GM23338 (cell line): ENCODE measurements around the gene BUB1B. TPM values are rescaled to one million over a fixed set of nuclear protein-coding genes. Genes with fewer than 3 reads are reported as not detected.

Experiments
- ATAC-seq: fragments of 200-7000 bp; cut with Tn5 transposase; 3 replicates; pipeline ENCODE4 v1.9.1; 2020
- DNase-seq: peaks from one replicate; pipeline ENCODE4 v3.0.0-alpha.2; 2015; ENCODE audit warnings: low spot score
- H2AFZ ChIP-seq: fragments of 200-600 bp; sonication (generic); 2 replicates; pipeline ENCODE4 v1.8.0; 2016; ENCODE audit warnings: antibody characterized with exemption, mild to moderate bottlenecking, moderate library complexity
- H3F3A ChIP-seq: fragments of 200-600 bp; sonication (generic); replicated peaks from 2 replicates; pipeline ENCODE4 v1.8.0; 2017; ENCODE audit warnings: antibody characterized with exemption, mixed run types, low read depth
- H3K27ac ChIP-seq: fragments of 200-600 bp; sonication (generic); 2 replicates; pipeline ENCODE4 v1.6.1; 2016; ENCODE audit warnings: low read depth
- H3K27me3 ChIP-seq: fragments of 200-600 bp; sonication (generic); 2 replicates; pipeline ENCODE4 v1.8.0; 2016; ENCODE audit warnings: mild to moderate bottlenecking, mixed run types, moderate library complexity; ENCODE audit not compliant: insufficient read depth
- H3K36me3 ChIP-seq: fragments of 200-600 bp; sonication (generic); 2 replicates; pipeline ENCODE4 v1.8.0; 2016; ENCODE audit warnings: mild to moderate bottlenecking; ENCODE audit not compliant: insufficient read depth
- H3K4me1 ChIP-seq: fragments of 200-600 bp; sonication (generic); 2 replicates; pipeline ENCODE4 v1.8.0; 2016; ENCODE audit warnings: mild to moderate bottlenecking, moderate library complexity; ENCODE audit not compliant: insufficient read depth
- H3K4me2 ChIP-seq: fragments of 200-600 bp; sonication (generic); 2 replicates; pipeline ENCODE4 v1.7.1; 2017; ENCODE audit warnings: mixed run types
- H3K4me3 ChIP-seq: fragments of 200-600 bp; sonication (generic); 2 replicates; pipeline ENCODE4 v1.6.1; 2016; ENCODE audit warnings: mixed run types
- H3K79me2 ChIP-seq: fragments of 200-600 bp; sonication (generic); replicated peaks from 2 replicates; pipeline ENCODE4 v1.8.0; 2017; ENCODE audit warnings: mild to moderate bottlenecking; ENCODE audit not compliant: insufficient read depth
- H3K9me2 ChIP-seq: fragments of 200-600 bp; sonication (generic); 2 replicates; pipeline ENCODE4 v1.8.0; 2017; ENCODE audit not compliant: insufficient read depth
- H4K20me1 ChIP-seq: fragments of 200-600 bp; sonication (generic); replicated peaks from 2 replicates; pipeline ENCODE4 v1.8.0; 2017; ENCODE audit warnings: mild to moderate bottlenecking; ENCODE audit not compliant: insufficient read depth
- H3K27ac Mint-ChIP-seq: 2 replicates; pipeline ENCODE4 v1.8.0; 2020; ENCODE audit warnings: inconsistent platforms, mild to moderate bottlenecking, moderate library complexity, mixed read lengths
- H3K27me3 Mint-ChIP-seq: 3 replicates; pipeline ENCODE4 v1.8.0; 2022; ENCODE audit warnings: low read depth, mild to moderate bottlenecking, moderate library complexity, mixed read lengths, inconsistent platforms; ENCODE audit not compliant: insufficient read depth, poor library complexity
- H3K36me3 Mint-ChIP-seq: 3 replicates; pipeline ENCODE4 v1.8.0; 2021; ENCODE audit warnings: low read depth, mild to moderate bottlenecking, inconsistent platforms, moderate library complexity, mixed read lengths
- H3K4me1 Mint-ChIP-seq: 3 replicates; pipeline ENCODE4 v1.8.0; 2020; ENCODE audit warnings: mild to moderate bottlenecking, inconsistent platforms, mixed read lengths
- H3K4me3 Mint-ChIP-seq: 3 replicates; pipeline ENCODE4 v1.8.0; 2021; ENCODE audit warnings: moderate library complexity, mild to moderate bottlenecking, inconsistent platforms, mixed read lengths
- H3K9me3 Mint-ChIP-seq: 3 replicates; pipeline ENCODE4 v1.8.0; 2020; ENCODE audit warnings: moderate library complexity, mild to moderate bottlenecking, inconsistent platforms, mixed read lengths
- CREB1 ChIP-seq: fragments of 250-450 bp; sonication (Bioruptor Pico); IDR thresholded peaks from 2 replicates; pipeline ENCODE4 v1.5.0; 2020; ENCODE audit warnings: low read depth, mild to moderate bottlenecking, moderate library complexity
- CTCF ChIP-seq, 2 experiments: fragments of 200-600 bp in 1 of 2; sonication (generic) in 1 of 2; conservative IDR thresholded peaks; 2 replicates each; pipeline versions ENCODE4 v1.5.1 to v1.6.1; 2016 to 2017; ENCODE audit warnings: antibody characterized with exemption in 2 of 2, low read depth in 2 of 2, mild to moderate bottlenecking in 2 of 2, moderate library complexity in 1 of 2
- ETS1 ChIP-seq: IDR thresholded peaks from 2 replicates; pipeline ENCODE4 v1.6.1; 2016; ENCODE audit warnings: antibody characterized with exemption
- EZH2 ChIP-seq: fragments of 200-600 bp; sonication (generic); IDR thresholded peaks from one replicate; pipeline ENCODE4 v1.8.0; 2017; ENCODE audit warnings: antibody characterized with exemption, mild to moderate bottlenecking, low read depth; ENCODE audit not compliant: unreplicated experiment
- EZH2phosphoT487 ChIP-seq: fragments of 200-600 bp; sonication (generic); IDR thresholded peaks from one replicate; pipeline ENCODE4 v1.8.1; 2018; ENCODE audit warnings: antibody characterized with exemption; ENCODE audit not compliant: unreplicated experiment
- JUNB ChIP-seq: IDR thresholded peaks from one replicate; pipeline ENCODE4 v1.6.1; 2016; ENCODE audit warnings: antibody characterized with exemption; ENCODE audit not compliant: unreplicated experiment
- NANOG ChIP-seq: IDR thresholded peaks from 2 replicates; pipeline ENCODE4 v1.6.1; 2016; ENCODE audit warnings: antibody characterized with exemption, borderline replicate concordance
- POLR2AphosphoS5 ChIP-seq: IDR thresholded peaks from 2 replicates; pipeline ENCODE4 v1.6.1; 2016; ENCODE audit warnings: antibody characterized with exemption, low read depth
- REST ChIP-seq: IDR thresholded peaks from one replicate; pipeline ENCODE4 v1.6.1; 2018; ENCODE audit warnings: antibody characterized with exemption; ENCODE audit not compliant: unreplicated experiment
- STAT1 ChIP-seq: IDR thresholded peaks from one replicate; pipeline ENCODE4 v1.6.1; 2016; ENCODE audit warnings: antibody characterized with exemption; ENCODE audit not compliant: unreplicated experiment
- ZNF114 ChIP-seq: fragments of 250-450 bp; sonication (Bioruptor Pico); IDR thresholded peaks from 2 replicates; pipeline ENCODE4 v1.5.0; 2020; ENCODE audit warnings: mild to moderate bottlenecking, moderate library complexity
- ZNF331 ChIP-seq: fragments of 250-450 bp; sonication (Bioruptor Pico); IDR thresholded peaks from 2 replicates; pipeline ENCODE4 v1.5.0; 2020; ENCODE audit warnings: low read depth, mild to moderate bottlenecking, moderate library complexity
- ZNF462 ChIP-seq: fragments of 250-450 bp; sonication (Bioruptor Pico); IDR thresholded peaks from 2 replicates; pipeline ENCODE4 v1.5.0; 2020; ENCODE audit warnings: mild to moderate bottlenecking, moderate library complexity
- polyA plus RNA-seq: library from polyadenylated mRNA; unstranded; fragments of >200 nt; fragmentation: Nextera tagmentation; extraction: Ambion mirVana; gene quantifications from 2 replicates; pipeline ENCODE4 v1.2.1, GENCODE V29; 2016
- total RNA-seq: library from RNA; depleted of rRNA; stranded (reverse); fragments of >200 nt; shearing (Covaris generic); gene quantifications from 2 replicates; pipeline ENCODE4 v1.2.3, GENCODE V29; 2014

BUB1B gene
- total and polyA plus RNA-seq, 2 experiments from 2014 or later = 77.7 to 160 TPM

- Mint-ChIP-seq H3K27me3 (peaks cover 3% of the 10 kb centered on the region), H3K36me3 (peaks cover 68% of the 10 kb centered on the region), H3K4me1 (no peaks in the 10 kb centered on the region), H3K27ac (no peak overlapping the region), H3K4me3 (no peak overlapping the region), H3K9me3 (no peaks in the 10 kb centered on the region)
- Histone ChIP-seq H3K27me3 (no peaks in the 10 kb centered on the region), H3K27ac (no peak overlapping the region), H3K36me3 (peaks cover 56% of the 10 kb centered on the region), H3K4me1 (no peaks in the 10 kb centered on the region), H2AFZ (no peak overlapping the region), H3K79me2 (peaks cover 42% of the 10 kb centered on the region), H4K20me1 (no peaks in the 10 kb centered on the region; the same call in 1 of the 2 replicates), H3K9me2 (no peaks in the 10 kb centered on the region), H3K4me3 (no peak overlapping the region), H3F3A (no peaks in the 10 kb centered on the region), H3K4me2 (no peak overlapping the region)
- DNase-seq (no peak), ATAC-seq (no peak)
- TF ChIP-seq CTCF (conservative IDR thresholded peaks at IDR 0.05; ENCODE audit: low read depth in 2 of 2) (no peak), REST (no peak), ETS1 (no peak), POLR2AphosphoS5 (no peak), CREB1 (CRISPR knock-in tag) (no peak), ZNF331 (CRISPR knock-in tag) (no peak), ZNF114 (CRISPR knock-in tag) (no peak), EZH2 (no peak), ZNF462 (no peak), EZH2phosphoT487 (no peak), JUNB (no peak), STAT1 (no peak), NANOG (no peak)
These were observed 14.3 kb downstream of the BUB1B start for GRCh38 chr15:40175160-40175559.
